ENCODE results near the gene ACTR5. TPM values are rescaled to one million over a fixed set of nuclear protein-coding genes. Genes with fewer than 3 reads are reported as not detected.
"Not testable (repeated sequence)": the region's sequence is repeated elsewhere in the genome, so short reads cannot be mapped to it uniquely, and the experiment has no call there.

Gene ACTR5
- total and polyA plus RNA-seq, 9 donors, result 5.3 to 6.7 (median 6.2) TPM

GRCh38 chr20:38779247-38780097, 31.2 kb downstream of the ACTR5 start:
- Histone ChIP-seq H3K4me1 (ENCODE audit: control insufficient read depth, insufficient read depth, low read length) (no peaks in the 10 kb centered on the region), H3K4me3 (ENCODE audit: low read length) (no peak overlapping the region), H3K27me3 (ENCODE audit: control insufficient read depth, insufficient read depth, low read length) (no peaks in the 10 kb centered on the region), H3K9me3 (replicated peaks; ENCODE audit: control insufficient read depth, low read depth, low read length) (no peaks in the 10 kb centered on the region), H3K36me3 (ENCODE audit: control insufficient read depth, insufficient read depth, low read length) (no peaks in the 10 kb centered on the region), H3K27ac (ENCODE audit: low read length) (no peak overlapping the region)
- WGBS (ENCODE audit: insufficient coverage), result 25% methylated on average over 14 of the region's 19 CpGs
- DNase-seq, result no peak

GRCh38 chr20:38782275-38782674, 34.0 kb downstream of the ACTR5 start:
- Histone ChIP-seq H3K36me3 (ENCODE audit: control insufficient read depth, insufficient read depth, low read length) (no peaks in the 10 kb centered on the region), H3K9me3 (replicated peaks; ENCODE audit: control insufficient read depth, low read depth, low read length) (no peaks in the 10 kb centered on the region), H3K4me1 (ENCODE audit: control insufficient read depth, insufficient read depth, low read length) (no peaks in the 10 kb centered on the region), H3K4me3 (ENCODE audit: low read length) (no peak overlapping the region), H3K27ac (ENCODE audit: low read length) (no peak overlapping the region), H3K27me3 (ENCODE audit: control insufficient read depth, insufficient read depth, low read length) (no peaks in the 10 kb centered on the region)
- 67% methylated on average over 1 of the region's 3 CpGs for WGBS (ENCODE audit: insufficient coverage)
- DNase-seq, result no peak

GRCh38 chr20:38787870-38788269, 39.6 kb downstream of the ACTR5 start:
- Histone ChIP-seq H3K36me3 (ENCODE audit: control insufficient read depth, insufficient read depth, low read length) (no peaks in the 10 kb centered on the region), H3K4me1 (ENCODE audit: control insufficient read depth, insufficient read depth, low read length) (no peaks in the 10 kb centered on the region), H3K9me3 (replicated peaks; ENCODE audit: control insufficient read depth, low read depth, low read length) (no peaks in the 10 kb centered on the region), H3K27ac (ENCODE audit: low read length) (no peak overlapping the region), H3K4me3 (ENCODE audit: low read length) (no peak overlapping the region), H3K27me3 (ENCODE audit: control insufficient read depth, insufficient read depth, low read length) (peaks cover 3% of the 10 kb centered on the region)
- WGBS (ENCODE audit: insufficient coverage), result 89% methylated on average over 5 of the region's 7 CpGs
- DNase-seq, result no peak

GRCh38 chr20:38789503-38790199, 41.4 kb downstream of the ACTR5 start:
- no peak overlapping the region for H3K4me3 ChIP-seq (ENCODE audit: low read length)
- H3K9me3 ChIP-seq (replicated peaks; ENCODE audit: control insufficient read depth, low read depth, low read length), result no peaks in the 10 kb centered on the region
- WGBS (ENCODE audit: insufficient coverage), result 86% methylated on average over 2 of the region's 7 CpGs
- DNase-seq, result no peak
- H3K4me1 ChIP-seq (ENCODE audit: control insufficient read depth, insufficient read depth, low read length), result no peaks in the 10 kb centered on the region
- no peaks in the 10 kb centered on the region for H3K36me3 ChIP-seq (ENCODE audit: control insufficient read depth, insufficient read depth, low read length)
- H3K27ac ChIP-seq (ENCODE audit: low read length), result no peak overlapping the region
- peaks cover 4% of the 10 kb centered on the region for H3K27me3 ChIP-seq (ENCODE audit: control insufficient read depth, insufficient read depth, low read length)

GRCh38 chr20:38790200-38791053, 42.2 kb downstream of the ACTR5 start:
- no peak overlapping the region for H3K27ac ChIP-seq (ENCODE audit: low read length)
- DNase-seq, result peak; percentile 36
- no peaks in the 10 kb centered on the region for H3K9me3 ChIP-seq (replicated peaks; ENCODE audit: control insufficient read depth, low read depth, low read length)
- 67% methylated on average over 1 of the region's 16 CpGs for WGBS (ENCODE audit: insufficient coverage)
- H3K36me3 ChIP-seq (ENCODE audit: control insufficient read depth, insufficient read depth, low read length), result no peaks in the 10 kb centered on the region
- no peaks in the 10 kb centered on the region for H3K4me1 ChIP-seq (ENCODE audit: control insufficient read depth, insufficient read depth, low read length)
- peaks cover 5% of the 10 kb centered on the region for H3K27me3 ChIP-seq (ENCODE audit: control insufficient read depth, insufficient read depth, low read length)
- H3K4me3 ChIP-seq (ENCODE audit: low read length), result no peak overlapping the region

- 80% methylated on average over 3 of the region's 3 CpGs for WGBS (ENCODE audit: insufficient coverage)
- no peaks in the 10 kb centered on the region for H3K9me3 ChIP-seq (replicated peaks; ENCODE audit: control insufficient read depth, low read depth, low read length)
- H3K4me3 ChIP-seq (ENCODE audit: low read length), result no peak overlapping the region
- no peaks in the 10 kb centered on the region for H3K4me1 ChIP-seq (ENCODE audit: control insufficient read depth, insufficient read depth, low read length)
- no peaks in the 10 kb centered on the region for H3K36me3 ChIP-seq (ENCODE audit: control insufficient read depth, insufficient read depth, low read length)
- H3K27ac ChIP-seq (ENCODE audit: low read length), result no peak overlapping the region
- peaks cover 5% of the 10 kb centered on the region for H3K27me3 ChIP-seq (ENCODE audit: control insufficient read depth, insufficient read depth, low read length)
- no peak for DNase-seq
These were observed 43.0 kb downstream of the ACTR5 start for GRCh38 chr20:38791291-38791690.

- no peak for DNase-seq
- Histone ChIP-seq H3K36me3 (ENCODE audit: control insufficient read depth, insufficient read depth, low read length) (no peaks in the 10 kb centered on the region), H3K27me3 (ENCODE audit: control insufficient read depth, insufficient read depth, low read length) (peaks cover 5% of the 10 kb centered on the region), H3K4me3 (ENCODE audit: low read length) (no peak overlapping the region), H3K4me1 (ENCODE audit: control insufficient read depth, insufficient read depth, low read length) (no peaks in the 10 kb centered on the region), H3K27ac (ENCODE audit: low read length) (no peak overlapping the region), H3K9me3 (replicated peaks; ENCODE audit: control insufficient read depth, low read depth, low read length) (no peaks in the 10 kb centered on the region)
- no CpG with 5 or more reads among the region's 1 CpG for WGBS (ENCODE audit: insufficient coverage)
These were observed 43.7 kb downstream of the ACTR5 start for GRCh38 chr20:38791940-38792339.

- H3K27ac ChIP-seq (ENCODE audit: low read length); H3K9me3 ChIP-seq (replicated peaks; ENCODE audit: control insufficient read depth, low read depth, low read length); DNase-seq; H3K36me3 ChIP-seq (ENCODE audit: control insufficient read depth, insufficient read depth, low read length); H3K4me3 ChIP-seq (ENCODE audit: low read length); H3K27me3 ChIP-seq (ENCODE audit: control insufficient read depth, insufficient read depth, low read length); H3K4me1 ChIP-seq (ENCODE audit: control insufficient read depth, insufficient read depth, low read length): not testable (repeated sequence)
- WGBS (ENCODE audit: insufficient coverage), result 100% methylated on average over 1 of the region's 5 CpGs
These were observed 45.8 kb downstream of the ACTR5 start for GRCh38 chr20:38794057-38794456.

GRCh38 chr20:38798266-38798665, 50.0 kb downstream of the ACTR5 start:
- DNase-seq, result no peak
- Histone ChIP-seq H3K27me3 (ENCODE audit: control insufficient read depth, insufficient read depth, low read length) (peaks cover 2% of the 10 kb centered on the region), H3K36me3 (ENCODE audit: control insufficient read depth, insufficient read depth, low read length) (no peaks in the 10 kb centered on the region), H3K4me1 (ENCODE audit: control insufficient read depth, insufficient read depth, low read length) (no peaks in the 10 kb centered on the region), H3K9me3 (replicated peaks; ENCODE audit: control insufficient read depth, low read depth, low read length) (no peaks in the 10 kb centered on the region), H3K27ac (ENCODE audit: low read length) (no peak overlapping the region), H3K4me3 (ENCODE audit: low read length) (no peak overlapping the region)
- 92% methylated on average over 2 of the region's 3 CpGs for WGBS (ENCODE audit: insufficient coverage)

GRCh38 chr20:38799203-38799602, 50.9 kb downstream of the ACTR5 start:
- DNase-seq, result peak; percentile 34
- peaks cover 2% of the 10 kb centered on the region for H3K27me3 ChIP-seq (ENCODE audit: control insufficient read depth, insufficient read depth, low read length)
- no peaks in the 10 kb centered on the region for H3K4me1 ChIP-seq (ENCODE audit: control insufficient read depth, insufficient read depth, low read length)
- peak overlapping the region; percentile 42 for H3K27ac ChIP-seq (ENCODE audit: low read length)
- H3K4me3 ChIP-seq (ENCODE audit: low read length), result no peak overlapping the region
- 73% methylated on average over 3 of the region's 4 CpGs for WGBS (ENCODE audit: insufficient coverage)
- no peaks in the 10 kb centered on the region for H3K9me3 ChIP-seq (replicated peaks; ENCODE audit: control insufficient read depth, low read depth, low read length)
- H3K36me3 ChIP-seq (ENCODE audit: control insufficient read depth, insufficient read depth, low read length), result no peaks in the 10 kb centered on the region
